Measurements from ENCODE around the gene SANBR.
"Not testable (repeated sequence)": the region's sequence is repeated elsewhere in the genome, so short reads cannot be mapped to it uniquely, and the experiment has no call there.

Gene SANBR

GRCh38 chr2:61065714-61066709 is at the start of gene SANBR:
Gene SANBR, plus strand, starts transcription at chr2:61065871. Its CDS starts 4,480 bp downstream, at chr2:61070351.
- Mint-ChIP-seq H3K4me1 (ENCODE audit: low read depth) (peaks cover 8% of the 10 kb centered on the region), H3K36me3 (no peaks in the 10 kb centered on the region), H3K4me3 (peak within 1 kb of the TSS; percentile 90), H3K27me3 (no peaks in the 10 kb centered on the region), H3K9me3 (ENCODE audit: low read depth) (no peaks in the 10 kb centered on the region), H3K27ac (peak within 1 kb of the TSS; percentile 68)

DNA sequence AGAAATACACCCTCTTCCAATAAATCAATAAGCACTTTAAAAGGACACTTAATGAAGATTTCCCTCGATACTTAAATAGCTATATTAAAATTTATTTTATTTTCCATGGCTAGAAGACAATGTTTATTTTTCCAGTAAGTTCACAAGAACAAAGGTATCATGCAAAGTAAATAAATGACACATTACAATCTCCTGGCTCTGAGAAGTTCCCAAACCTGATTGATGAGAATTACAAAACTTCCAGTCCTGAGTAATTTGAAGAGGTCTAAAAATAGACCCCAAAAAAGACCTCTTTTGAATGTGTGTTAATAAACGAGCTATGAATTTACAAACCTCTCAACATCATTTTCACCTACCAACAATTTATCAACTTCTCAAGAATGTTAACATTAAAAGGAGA is 49.7 kb upstream of the SANBR start:
- Mint-ChIP-seq H3K4me3 (peak overlapping the region; percentile 99), H3K27me3 (no peaks in the 10 kb centered on the region), H3K36me3 (no peaks in the 10 kb centered on the region), H3K4me1 (ENCODE audit: low read depth) (peaks cover 41% of the 10 kb centered on the region), H3K9me3 (ENCODE audit: low read depth) (no peaks in the 10 kb centered on the region), H3K27ac (peak overlapping the region; percentile 100)

- Mint-ChIP-seq H3K27me3 (no peaks in the 10 kb centered on the region), H3K27ac (peak overlapping the region; percentile 100), H3K9me3 (ENCODE audit: low read depth) (no peaks in the 10 kb centered on the region), H3K36me3 (no peaks in the 10 kb centered on the region), H3K4me3 (peak overlapping the region; percentile 99), H3K4me1 (ENCODE audit: low read depth) (peaks cover 45% of the 10 kb centered on the region)
Measured at GRCh38 chr2:61016392-61017002, 49.2 kb upstream of the SANBR start.

- H3K27me3 Mint-ChIP-seq, result no peaks in the 10 kb centered on the region
- H3K4me3 Mint-ChIP-seq, result peak overlapping the region; percentile 99
- H3K4me1 Mint-ChIP-seq (ENCODE audit: low read depth), result peaks cover 49% of the 10 kb centered on the region
- H3K36me3 Mint-ChIP-seq, result peaks cover 4% of the 10 kb centered on the region
- peak overlapping the region; percentile 100 for H3K27ac Mint-ChIP-seq
- H3K9me3 Mint-ChIP-seq (ENCODE audit: low read depth), result no peaks in the 10 kb centered on the region
Measured at GRCh38 chr2:61017003-61017555, 48.6 kb upstream of the SANBR start.

- Mint-ChIP-seq H3K36me3 (peaks cover 7% of the 10 kb centered on the region), H3K9me3 (ENCODE audit: low read depth) (no peaks in the 10 kb centered on the region), H3K27ac (peak within 1 kb of the TSS; percentile 100), H3K4me1 (ENCODE audit: low read depth) (peaks cover 53% of the 10 kb centered on the region), H3K4me3 (peak within 1 kb of the TSS; percentile 99), H3K27me3 (no peaks in the 10 kb centered on the region)
Measured at GRCh38 chr2:61017556-61018317, 47.9 kb upstream of the SANBR start, which contains the start of the genes PEX13 and PUS10. Gene PEX13, plus strand, starts transcription at chr2:61017720. Its CDS starts 40 bp downstream, at chr2:61017760. Gene PUS10, minus strand, starts transcription at chr2:61018255. Its CDS starts 6,365 bp downstream, at chr2:61011890.

- H3K27me3 Mint-ChIP-seq, result no peaks in the 10 kb centered on the region
- H3K27ac Mint-ChIP-seq, result peak overlapping the region; percentile 100
- peaks cover 51% of the 10 kb centered on the region for H3K4me1 Mint-ChIP-seq (ENCODE audit: low read depth)
- peak overlapping the region; percentile 99 for H3K4me3 Mint-ChIP-seq
- peaks cover 9% of the 10 kb centered on the region for H3K36me3 Mint-ChIP-seq
- H3K9me3 Mint-ChIP-seq (ENCODE audit: low read depth), result no peaks in the 10 kb centered on the region
Measured at GRCh38 chr2:61018318-61018755, 47.3 kb upstream of the SANBR start.

GRCh38 chr2:61018798-61019197 is 46.9 kb upstream of the SANBR start:
- Mint-ChIP-seq H3K27ac (peak overlapping the region; percentile 100), H3K27me3 (no peaks in the 10 kb centered on the region)

GRCh38 chr2:61021228-61021660 is 44.4 kb upstream of the SANBR start:
- Mint-ChIP-seq H3K36me3 (peaks cover 9% of the 10 kb centered on the region), H3K27me3 (no peaks in the 10 kb centered on the region), H3K4me3 (no peak overlapping the region), H3K9me3 (ENCODE audit: low read depth) (no peaks in the 10 kb centered on the region), H3K27ac (no peak overlapping the region), H3K4me1 (ENCODE audit: low read depth) (peaks cover 55% of the 10 kb centered on the region)

More at GRCh38 chr2:61018798-61019197, 46.9 kb upstream of the SANBR start:
- peaks cover 9% of the 10 kb centered on the region for H3K36me3 Mint-ChIP-seq
- peak overlapping the region; percentile 99 for H3K4me3 Mint-ChIP-seq
- no peaks in the 10 kb centered on the region for H3K9me3 Mint-ChIP-seq (ENCODE audit: low read depth)
- H3K4me1 Mint-ChIP-seq (ENCODE audit: low read depth), result peaks cover 54% of the 10 kb centered on the region

DNA sequence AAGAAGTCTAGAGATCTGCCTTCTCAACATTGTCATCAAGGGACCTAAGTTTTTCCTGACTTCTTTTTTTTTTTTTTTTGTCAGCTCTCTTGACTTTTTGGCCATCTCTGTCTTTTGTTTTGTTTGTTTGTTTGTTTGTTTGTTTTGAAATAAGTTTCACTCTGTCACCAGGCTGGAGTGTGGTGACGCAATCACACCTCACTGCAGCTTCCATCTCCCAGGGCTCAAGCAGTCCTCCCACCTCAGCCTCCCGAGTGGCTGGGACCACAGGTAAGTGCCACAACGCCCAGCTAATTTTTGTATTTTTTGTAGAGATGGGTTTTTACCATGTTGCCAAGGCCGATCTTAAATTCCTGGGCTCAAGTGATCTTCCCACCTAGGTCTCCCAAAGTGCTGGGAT is 42.0 kb upstream of the SANBR start:
- Mint-ChIP-seq H3K4me3 (no peak overlapping the region), H3K4me1 (ENCODE audit: low read depth) (peaks cover 49% of the 10 kb centered on the region), H3K9me3 (ENCODE audit: low read depth) (no peaks in the 10 kb centered on the region), H3K36me3 (peaks cover 15% of the 10 kb centered on the region), H3K27me3 (no peaks in the 10 kb centered on the region), H3K27ac (no peak overlapping the region)

DNA sequence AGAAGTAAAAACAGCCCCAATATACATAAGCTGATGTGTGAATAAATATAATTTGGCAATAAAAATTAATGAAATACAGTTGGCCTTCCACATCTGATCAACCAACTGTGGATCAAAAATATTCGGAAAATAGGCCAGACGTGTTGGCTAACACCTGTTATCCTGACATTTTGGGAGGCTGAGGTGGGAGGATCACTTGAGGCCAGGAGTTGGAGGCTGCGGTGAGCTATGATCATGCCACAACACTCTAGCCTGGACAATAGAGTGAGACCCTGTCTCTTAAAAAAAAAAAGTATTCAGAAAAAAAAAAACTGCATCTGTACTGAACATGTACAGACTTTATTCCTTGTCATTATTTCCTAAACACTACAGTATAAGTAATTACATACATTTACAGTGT is 36.1 kb upstream of the SANBR start:
- peaks cover 17% of the 10 kb centered on the region for H3K36me3 Mint-ChIP-seq
- H3K27me3 Mint-ChIP-seq, result no peaks in the 10 kb centered on the region
- H3K4me1 Mint-ChIP-seq (ENCODE audit: low read depth), result peaks cover 12% of the 10 kb centered on the region
- H3K27ac Mint-ChIP-seq, result no peak overlapping the region
- H3K4me3 Mint-ChIP-seq, result no peak overlapping the region
- H3K9me3 Mint-ChIP-seq (ENCODE audit: low read depth), result no peaks in the 10 kb centered on the region

DNA sequence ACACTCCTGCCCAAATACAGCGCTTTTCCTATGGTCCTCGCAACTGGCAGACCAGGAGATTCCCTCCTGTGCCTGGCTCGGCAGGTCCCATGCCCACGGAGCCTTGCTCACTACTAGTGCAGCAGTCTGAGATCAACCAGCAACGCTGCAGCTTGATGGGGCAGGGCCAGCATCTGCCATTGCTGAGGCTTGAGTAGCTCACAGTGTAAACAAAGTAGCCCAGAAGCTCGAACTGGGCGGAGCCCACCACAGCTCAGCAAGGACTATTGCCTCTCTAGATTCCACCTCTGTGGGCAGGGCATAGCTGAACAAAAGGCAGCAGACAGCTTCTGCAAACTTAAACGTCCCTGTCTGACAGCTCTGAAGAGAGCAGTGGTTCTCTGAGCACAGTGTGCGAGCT is 31.1 kb upstream of the SANBR start:
- not testable (repeated sequence) for H3K4me3 Mint-ChIP-seq; H3K9me3 Mint-ChIP-seq (ENCODE audit: low read depth); H3K4me1 Mint-ChIP-seq (ENCODE audit: low read depth); H3K27me3 Mint-ChIP-seq; H3K27ac Mint-ChIP-seq
- H3K36me3 Mint-ChIP-seq, result peaks cover 25% of the 10 kb centered on the region

GRCh38 chr2:61036643-61037042 is 29.0 kb upstream of the SANBR start:
- not testable (repeated sequence) for H3K27ac Mint-ChIP-seq; H3K27me3 Mint-ChIP-seq; H3K9me3 Mint-ChIP-seq (ENCODE audit: low read depth); H3K4me3 Mint-ChIP-seq; H3K4me1 Mint-ChIP-seq (ENCODE audit: low read depth)
- H3K36me3 Mint-ChIP-seq, result peaks cover 24% of the 10 kb centered on the region

DNA sequence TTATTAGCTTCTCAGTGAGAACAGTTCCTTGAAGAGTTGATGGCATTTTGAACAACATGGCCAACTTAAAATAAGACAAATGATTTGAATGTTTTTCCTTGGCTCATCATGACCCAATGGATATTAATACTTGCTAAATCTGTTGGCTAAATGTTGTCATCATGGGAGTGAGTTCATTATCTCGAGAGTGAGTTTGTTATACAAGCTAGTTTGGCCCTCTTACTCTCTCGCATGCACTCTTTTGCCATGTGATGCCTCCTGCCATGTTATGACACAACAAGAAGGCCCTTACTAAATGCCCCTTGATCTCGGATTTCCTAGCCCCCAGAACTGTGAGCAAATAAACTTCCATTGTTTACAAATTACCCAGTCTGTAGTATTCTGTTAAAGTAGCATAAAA is 22.9 kb upstream of the SANBR start:
- Mint-ChIP-seq H3K36me3 (peaks cover 6% of the 10 kb centered on the region), H3K9me3 (ENCODE audit: low read depth) (no peaks in the 10 kb centered on the region), H3K27me3 (no peaks in the 10 kb centered on the region), H3K27ac (no peak overlapping the region), H3K4me3 (no peak overlapping the region), H3K4me1 (ENCODE audit: low read depth) (peaks cover 17% of the 10 kb centered on the region)

DNA sequence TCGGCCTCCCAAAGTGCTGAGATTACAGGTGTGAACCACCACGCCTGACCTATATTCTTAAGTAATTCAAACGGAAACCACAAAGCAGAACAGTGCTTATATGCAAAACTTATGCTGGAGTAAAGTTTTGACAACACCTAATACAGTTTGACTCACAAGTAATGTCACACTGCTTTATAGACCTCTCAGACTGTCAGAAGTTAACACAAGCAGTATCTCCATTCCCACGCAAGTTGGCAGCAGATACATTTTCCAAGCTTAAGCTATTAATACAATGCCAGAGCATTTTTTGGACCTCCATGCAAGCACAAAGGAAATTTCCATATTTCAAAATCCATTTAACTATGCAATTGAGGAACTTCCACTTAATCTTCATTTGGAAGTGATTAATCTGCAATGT is 21.0 kb upstream of the SANBR start:
- no peak overlapping the region for H3K4me3 Mint-ChIP-seq
- no peak overlapping the region for H3K27ac Mint-ChIP-seq
- peaks cover 7% of the 10 kb centered on the region for H3K36me3 Mint-ChIP-seq
- peaks cover 17% of the 10 kb centered on the region for H3K4me1 Mint-ChIP-seq (ENCODE audit: low read depth)
- H3K27me3 Mint-ChIP-seq, result no peaks in the 10 kb centered on the region
- no peaks in the 10 kb centered on the region for H3K9me3 Mint-ChIP-seq (ENCODE audit: low read depth)

Data from activated naive CD8-positive, alpha-beta T cell (primary cell).